ENCODE data around the gene PPAN.
A peak's percentile ranks its signal among the peaks of the same experiment; 100 is the strongest.

DNA sequence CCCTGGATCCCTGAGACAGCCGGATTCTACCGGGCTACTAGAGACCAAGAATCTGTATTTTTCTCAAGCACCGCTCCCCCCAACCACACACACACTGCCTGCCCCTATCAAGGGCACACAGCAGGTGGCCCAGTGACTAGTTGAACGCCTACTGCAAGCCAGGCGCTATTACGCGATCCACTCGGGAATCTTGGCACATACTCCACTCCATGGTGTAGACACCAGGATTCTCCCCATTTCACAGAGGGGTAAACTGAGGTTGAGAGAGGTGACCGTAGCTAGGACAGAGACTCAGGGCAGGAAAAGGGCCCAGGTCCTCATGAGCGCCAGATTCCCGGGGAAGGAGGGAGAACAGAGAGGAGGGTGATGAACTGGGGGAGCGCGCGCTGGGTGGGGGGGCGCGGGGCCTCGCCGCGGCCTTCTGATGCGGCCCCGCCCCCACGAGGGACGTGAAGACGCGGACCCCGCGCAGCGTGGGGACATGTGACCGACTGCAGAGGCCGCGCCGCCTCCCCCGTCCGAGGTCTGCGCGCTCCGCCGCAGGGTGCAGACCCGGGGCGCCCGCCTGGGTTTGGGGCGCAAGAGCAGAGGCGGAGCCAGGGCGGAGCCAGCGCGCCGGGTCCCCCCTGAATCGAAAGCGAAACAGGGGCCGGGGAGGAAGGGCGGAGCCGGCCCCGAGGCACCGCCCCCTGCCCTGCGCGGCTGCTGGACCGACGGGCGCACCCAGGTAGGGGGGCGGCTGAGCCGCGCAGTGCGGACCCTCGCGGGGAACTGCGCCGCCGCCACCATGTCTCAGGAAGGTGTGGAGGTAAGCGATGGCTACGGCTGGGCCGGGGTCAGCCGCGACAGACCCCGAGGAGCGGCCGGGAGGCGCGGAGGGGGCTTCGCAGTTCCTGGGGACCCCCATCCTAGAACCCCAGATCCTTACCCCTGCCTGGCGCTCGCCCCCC, 20.2 kb upstream of the PPAN start, which contains the start of gene SHFL:
- no peak for TF ChIP-seq CTCF (tag by site-specific recombination; IDR thresholded peaks at IDR 0.05)
- TF ChIP-seq ZNF24 (tag by site-specific recombination; IDR thresholded peaks at IDR 0.05) = peak; percentile 67; the same call in 1 of the 2 replicates
- TF ChIP-seq ZNF354C (tag by site-specific recombination; IDR thresholded peaks at IDR 0.05; ENCODE audit: borderline replicate concordance, low read depth) = no peak
- TF ChIP-seq ZNF311 (tag by site-specific recombination; IDR thresholded peaks at IDR 0.05; ENCODE audit: borderline replicate concordance) = no peak
- TF ChIP-seq, protein P1, sequence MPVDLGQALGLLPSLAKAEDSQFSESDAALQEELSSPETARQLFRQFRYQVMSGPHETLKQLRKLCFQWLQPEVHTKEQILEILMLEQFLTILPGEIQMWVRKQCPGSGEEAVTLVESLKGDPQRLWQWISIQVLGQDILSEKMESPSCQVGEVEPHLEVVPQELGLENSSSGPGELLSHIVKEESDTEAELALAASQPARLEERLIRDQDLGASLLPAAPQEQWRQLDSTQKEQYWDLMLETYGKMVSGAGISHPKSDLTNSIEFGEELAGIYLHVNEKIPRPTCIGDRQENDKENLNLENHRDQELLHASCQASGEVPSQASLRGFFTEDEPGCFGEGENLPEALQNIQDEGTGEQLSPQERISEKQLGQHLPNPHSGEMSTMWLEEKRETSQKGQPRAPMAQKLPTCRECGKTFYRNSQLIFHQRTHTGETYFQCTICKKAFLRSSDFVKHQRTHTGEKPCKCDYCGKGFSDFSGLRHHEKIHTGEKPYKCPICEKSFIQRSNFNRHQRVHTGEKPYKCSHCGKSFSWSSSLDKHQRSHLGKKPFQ (tag by site-specific recombination; IDR thresholded peaks at IDR 0.05) = no peak
- TF ChIP-seq YY1 (tag by site-specific recombination; IDR thresholded peaks at IDR 0.05) = no peak
- no peak; the same call in 1 of the 2 replicates for TF ChIP-seq ZFHX2 (tag by site-specific recombination; conservative IDR thresholded peaks at IDR 0.05)
- no peak for TF ChIP-seq ZNF121 (tag by site-specific recombination; IDR thresholded peaks at IDR 0.05)
